WTC11 (cell line): ENCODE results near the gene GCSH. TPM values are rescaled to one million over a fixed set of nuclear protein-coding genes. Genes with fewer than 3 reads are reported as not detected.

Experiments used
- ATAC-seq: fragments of 200-7000 bp; cut with Tn5 transposase; 2 replicates; pipeline ENCODE4 v1.10.0; 2021; ENCODE audit warnings: mild to moderate bottlenecking, moderate library complexity
- CTCF ChIA-PET: fragments of 300-600 bp; sonication (Branson Sonifier 250); formaldehyde crosslinking; loops from one replicate; lab custom pipeline; 2021; ENCODE audit warnings: antibody characterized with exemption; lab: Charles Lee
- POLR2A ChIA-PET: fragments of 350-600 bp; sonication (Branson Sonifier 250); formaldehyde crosslinking; loops from one replicate; lab custom pipeline; 2021; ENCODE audit warnings: antibody characterized with exemption; lab: Charles Lee
- DNase-seq: peaks from one replicate; pipeline ENCODE4 v3.0.0; 2021; ENCODE audit warnings: low spot score
- H3K27ac Mint-ChIP-seq: 2 replicates; pipeline ENCODE4 v1.8.0; 2021; ENCODE audit warnings: mixed read lengths
- H3K27me3 Mint-ChIP-seq: 2 replicates; pipeline ENCODE4 v1.8.0; 2021; ENCODE audit warnings: low read depth, mild to moderate bottlenecking, moderate library complexity, mixed read lengths
- H3K36me3 Mint-ChIP-seq: 2 replicates; pipeline ENCODE4 v1.8.0; 2021; ENCODE audit warnings: mixed read lengths
- H3K4me1 Mint-ChIP-seq: 2 replicates; pipeline ENCODE4 v1.8.0; 2022; ENCODE audit warnings: mixed read lengths
- H3K4me3 Mint-ChIP-seq: 2 replicates; pipeline ENCODE4 v1.8.0; 2021; ENCODE audit warnings: mild to moderate bottlenecking, moderate library complexity, mixed read lengths
- H3K9me3 Mint-ChIP-seq: 2 replicates; pipeline ENCODE4 v1.8.0; 2021; ENCODE audit warnings: mixed read lengths
- AFF4 ChIP-seq: sonication (generic); formaldehyde crosslinking; IDR thresholded peaks from 2 replicates; pipeline ENCODE4 v1.8.1; 2023; ENCODE audit warnings: mild to moderate bottlenecking, missing genetic modification reagents, borderline replicate concordance
- ATF1 ChIP-seq: sonication (generic); formaldehyde crosslinking; IDR thresholded peaks from 2 replicates; pipeline ENCODE4 v1.8.1; 2023; ENCODE audit warnings: mild to moderate bottlenecking, moderate library complexity, missing genetic modification reagents
- CBFB ChIP-seq: sonication (generic); formaldehyde crosslinking; IDR thresholded peaks from 2 replicates; pipeline ENCODE4 v1.8.1; 2022; ENCODE audit warnings: mild to moderate bottlenecking, low read depth, missing genetic modification reagents
- CREM ChIP-seq: sonication (generic); formaldehyde crosslinking; IDR thresholded peaks from 2 replicates; pipeline ENCODE4 v1.8.1; 2022; ENCODE audit warnings: mild to moderate bottlenecking, missing genetic modification reagents, moderate library complexity
- HMGXB4 ChIP-seq: sonication (generic); formaldehyde crosslinking; IDR thresholded peaks from 2 replicates; pipeline ENCODE4 v1.8.1; 2023; ENCODE audit warnings: mild to moderate bottlenecking, moderate library complexity, missing genetic modification reagents
- JAZF1 ChIP-seq: fragments of 250-450 bp; sonication (Bioruptor Pico); IDR thresholded peaks from 2 replicates; pipeline ENCODE4 v1.9.0; 2021; ENCODE audit warnings: moderate library complexity, mild to moderate bottlenecking, inconsistent platforms
- JUN ChIP-seq: sonication (generic); formaldehyde crosslinking; IDR thresholded peaks from 2 replicates; pipeline ENCODE4 v1.8.0; 2023; ENCODE audit warnings: mild to moderate bottlenecking, missing genetic modification reagents
- MXD4 ChIP-seq: fragments of 250-450 bp; sonication (Bioruptor Pico); IDR thresholded peaks from 2 replicates; pipeline ENCODE4 v1.8.0; 2021; ENCODE audit warnings: mild to moderate bottlenecking, moderate library complexity, borderline replicate concordance
- SP1 ChIP-seq: sonication (generic); formaldehyde crosslinking; conservative IDR thresholded peaks from 2 replicates; pipeline ENCODE4 v1.8.1; 2022; ENCODE audit warnings: missing genetic modification reagents
- TEAD4 ChIP-seq: sonication (generic); formaldehyde crosslinking; IDR thresholded peaks from 2 replicates; pipeline ENCODE4 v1.8.0; 2022; ENCODE audit warnings: mild to moderate bottlenecking, missing genetic modification reagents
- ZNF138 ChIP-seq: sonication (generic); formaldehyde crosslinking; conservative IDR thresholded peaks from 2 replicates; pipeline ENCODE4 v1.8.1; 2022; ENCODE audit warnings: mild to moderate bottlenecking, moderate library complexity, missing genetic modification reagents
- ZNF396 ChIP-seq: fragments of 250-450 bp; sonication (Bioruptor Pico); IDR thresholded peaks from 2 replicates; pipeline ENCODE4 v1.8.0; 2021; ENCODE audit warnings: mild to moderate bottlenecking, moderate library complexity, borderline replicate concordance
- ZNF423 ChIP-seq: fragments of 250-450 bp; sonication (Bioruptor Pico); IDR thresholded peaks from 2 replicates; pipeline ENCODE4 v2.1.2; 2022; ENCODE audit warnings: mild to moderate bottlenecking, moderate library complexity
- ZNF532 ChIP-seq: fragments of 250-450 bp; sonication (Bioruptor Pico); IDR thresholded peaks from 2 replicates; pipeline ENCODE4 v1.9.0; 2021; ENCODE audit warnings: mild to moderate bottlenecking, borderline replicate concordance
- total RNA-seq: library from RNA; stranded (reverse); gene quantifications from 3 replicates; pipeline ENCODE4 v1.2.3, GENCODE V29; 2021
- TF ChIP-seq, protein P1 (sequence below): sonication (generic); formaldehyde crosslinking; IDR thresholded peaks from 2 replicates; pipeline ENCODE4 v1.8.1; 2023; ENCODE audit warnings: mild to moderate bottlenecking, missing genetic modification reagents

The GCSH gene
- total RNA-seq, 1 experiment from 2014 or later = 95.9 TPM

GRCh38 chr16:81128726-81129524 is 32.7 kb upstream of the GCSH start:
- POLR2A ChIA-PET = no interaction called here
- no peaks in the 10 kb centered on the region for H3K9me3 Mint-ChIP-seq

More at GRCh38 chr16:81128726-81129524, 32.7 kb upstream of the GCSH start:
- Mint-ChIP-seq H3K27ac (no peak overlapping the region), H3K4me1 (no peaks in the 10 kb centered on the region)
- CTCF ChIA-PET = interaction anchor here (1.1 kb wide), 1 partner anchor 13 kb away, joined by 5 read pairs; no protein-coding TSS in a partner anchor
- DNase-seq = no peak
- TF ChIP-seq ZNF396 (CRISPR knock-in tag) = no peak
- no peak for TF ChIP-seq AFF4 (CRISPR knock-in tag)
- TF ChIP-seq, protein P1, sequence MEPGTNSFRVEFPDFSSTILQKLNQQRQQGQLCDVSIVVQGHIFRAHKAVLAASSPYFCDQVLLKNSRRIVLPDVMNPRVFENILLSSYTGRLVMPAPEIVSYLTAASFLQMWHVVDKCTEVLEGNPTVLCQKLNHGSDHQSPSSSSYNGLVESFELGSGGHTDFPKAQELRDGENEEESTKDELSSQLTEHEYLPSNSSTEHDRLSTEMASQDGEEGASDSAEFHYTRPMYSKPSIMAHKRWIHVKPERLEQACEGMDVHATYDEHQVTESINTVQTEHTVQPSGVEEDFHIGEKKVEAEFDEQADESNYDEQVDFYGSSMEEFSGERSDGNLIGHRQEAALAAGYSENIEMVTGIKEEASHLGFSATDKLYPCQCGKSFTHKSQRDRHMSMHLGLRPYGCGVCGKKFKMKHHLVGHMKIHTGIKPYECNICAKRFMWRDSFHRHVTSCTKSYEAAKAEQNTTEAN (CRISPR knock-in tag) = no peak
- TF ChIP-seq CBFB (CRISPR knock-in tag) = no peak
- TF ChIP-seq CREM = no peak
- TF ChIP-seq JUN (CRISPR knock-in tag) = no peak
- TF ChIP-seq JAZF1 (CRISPR knock-in tag) = no peak
- no peak for TF ChIP-seq ZNF138 (CRISPR knock-in tag)
- TF ChIP-seq ZNF423 (CRISPR knock-in tag) = no peak
- no peak for TF ChIP-seq ATF1 (CRISPR knock-in tag)
- no peak for TF ChIP-seq HMGXB4 (CRISPR knock-in tag)
- no peak for TF ChIP-seq SP1 (CRISPR knock-in tag)
- TF ChIP-seq MXD4 (CRISPR knock-in tag) = no peak
- TF ChIP-seq ZNF532 (CRISPR knock-in tag) = no peak
- no peak for TF ChIP-seq TEAD4 (CRISPR knock-in tag)
- TF ChIP-seq, all 79 proteins: peak for 0
- H3K4me3 Mint-ChIP-seq = no peak overlapping the region
- H3K36me3 Mint-ChIP-seq = no peaks in the 10 kb centered on the region
- no peak for ATAC-seq
- no peaks in the 10 kb centered on the region; the same call in 1 of the 2 replicates for H3K27me3 Mint-ChIP-seq
